HepG2 (cell line): ENCODE data around the gene NFATC3. TPM values are rescaled to one million over a fixed set of nuclear protein-coding genes. Genes with fewer than 3 reads are reported as not detected.

Experiments
- JARID2 ChIP-seq: sonication (generic); formaldehyde crosslinking; IDR thresholded peaks from 2 replicates; pipeline ENCODE4 v1.8.1; 2023; ENCODE audit warnings: missing genetic modification reagents, inconsistent platforms; ENCODE audit not compliant: insufficient replicate concordance
- MAFF ChIP-seq: IDR thresholded peaks from 2 replicates; pipeline ENCODE4 v1.6.1; 2011; ENCODE audit warnings: low read depth, low read length, improper control_type of control experiment
- MAZ ChIP-seq, 2 experiments: sonication (generic) in 1 of 2; formaldehyde crosslinking in 1 of 2; IDR thresholded peaks; 2 replicates each; pipeline versions ENCODE4 v1.5.0 to v1.6.1; 2012 to 2020; ENCODE audit warnings: low read depth in 2 of 2, mild to moderate bottlenecking in 2 of 2, borderline replicate concordance in 1 of 2, improper control_type of control experiment in 1 of 2, low read length in 1 of 2, missing genetic modification reagents in 1 of 2, moderate library complexity in 1 of 2
- NFKBIZ ChIP-seq: IDR thresholded peaks from 2 replicates; pipeline ENCODE4 v1.6.1; 2018; ENCODE audit warnings: missing genetic modification reagents, missing compliant biosample characterization
- NONO ChIP-seq, 2 experiments: fragments of 450-650 bp in 1 of 2; sonication (generic) in 1 of 2; formaldehyde crosslinking in 1 of 2; IDR thresholded peaks in 1 of 2; conservative IDR thresholded peaks in 1 of 2; 2 replicates each; pipeline versions ENCODE4 v1.6.1 to v1.8.0; 2017 to 2022; ENCODE audit warnings: mild to moderate bottlenecking in 1 of 2, missing genetic modification reagents in 1 of 2, moderate library complexity in 1 of 2
- PHB2 ChIP-seq: fragments of 450-650 bp; IDR thresholded peaks from 2 replicates; pipeline ENCODE4 v1.6.1; 2018; ENCODE audit not compliant: partially characterized antibody
- PLRG1 ChIP-seq: fragments of 450-650 bp; conservative IDR thresholded peaks from 2 replicates; pipeline ENCODE4 v1.6.1; 2016
- PRDM4 ChIP-seq: sonication (generic); formaldehyde crosslinking; IDR thresholded peaks from 2 replicates; pipeline ENCODE4 v1.9.0; 2021; ENCODE audit warnings: missing genetic modification reagents, borderline replicate concordance
- RBM39 ChIP-seq: fragments of 200-400 bp; formaldehyde crosslinking; IDR thresholded peaks from one replicate; pipeline ENCODE4 v1.6.1; 2018; ENCODE audit warnings: antibody characterized with exemption, mild to moderate bottlenecking, low read depth, low read length; ENCODE audit not compliant: poor library complexity, severe bottlenecking
- RFX3 ChIP-seq: IDR thresholded peaks from 2 replicates; pipeline ENCODE4 v1.6.1; 2016; ENCODE audit warnings: missing biosample characterization, missing genetic modification reagents
- TGIF2 ChIP-seq: IDR thresholded peaks from 2 replicates; pipeline ENCODE4 v1.6.1; 2016; ENCODE audit warnings: control low read depth, missing compliant biosample characterization
- THAP8 ChIP-seq: sonication (generic); formaldehyde crosslinking; IDR thresholded peaks from 2 replicates; pipeline ENCODE4 v1.5.1; 2020; ENCODE audit warnings: missing genetic modification reagents, mild to moderate bottlenecking, borderline replicate concordance
- YEATS2 ChIP-seq: sonication (generic); formaldehyde crosslinking; IDR thresholded peaks from 2 replicates; pipeline ENCODE4 v1.4.0; 2020; ENCODE audit warnings: missing genetic modification reagents, borderline replicate concordance
- ZNF605 ChIP-seq: sonication (generic); formaldehyde crosslinking; IDR thresholded peaks from 2 replicates; pipeline ENCODE4 v1.8.0; 2022; ENCODE audit warnings: mild to moderate bottlenecking, missing genetic modification reagents
- ZSCAN20 ChIP-seq: sonication (generic); formaldehyde crosslinking; IDR thresholded peaks from 2 replicates; pipeline ENCODE4 v1.4.0; 2020; ENCODE audit warnings: missing genetic modification reagents, mild to moderate bottlenecking, borderline replicate concordance
- polyA plus RNA-seq, 8 experiments: library from polyadenylated mRNA; depleted of rRNA in 3 of 8; stranded (reverse) in 7 of 8; unstranded in 1 of 8; fragments of >200 nt; fragmentation: Illumina TruSeq in 4 of 8; extraction: Trizol in 4 of 8; gene quantifications; 2 replicates each; pipeline versions ENCODE4 v1.2.1 to v1.2.3, GENCODE V29; 2011 to 2016; ENCODE audit warnings: low read depth in 4 of 8, missing spikeins in 1 of 8, mixed read lengths in 1 of 8; ENCODE audit not compliant: insufficient read depth in 1 of 8
- total RNA-seq, 5 experiments: library from RNA; depleted of rRNA; stranded (reverse); fragments of >200 nt; fragmentation: Illumina TruSeq; extraction: Trizol; gene quantifications; 2 replicates each; pipeline ENCODE4 v1.2.3, GENCODE V29; 2016; ENCODE audit warnings: low read depth in 1 of 5
- TF ChIP-seq, protein P1 (sequence below): sonication (generic); formaldehyde crosslinking; IDR thresholded peaks from 2 replicates; pipeline ENCODE4 v1.9.0; 2021; ENCODE audit warnings: mild to moderate bottlenecking, missing genetic modification reagents
- TF ChIP-seq, protein P2 (sequence below): sonication (generic); formaldehyde crosslinking; IDR thresholded peaks from 2 replicates; pipeline ENCODE4 v1.4.0; 2020; ENCODE audit warnings: missing genetic modification reagents

NFATC3 gene
- total and polyA plus RNA-seq, 2 of the 13 experiments (the other 11 are each of a cell fraction or from before 2014, with no cell fraction given) = 52.6 to 62.7 TPM

DNA sequence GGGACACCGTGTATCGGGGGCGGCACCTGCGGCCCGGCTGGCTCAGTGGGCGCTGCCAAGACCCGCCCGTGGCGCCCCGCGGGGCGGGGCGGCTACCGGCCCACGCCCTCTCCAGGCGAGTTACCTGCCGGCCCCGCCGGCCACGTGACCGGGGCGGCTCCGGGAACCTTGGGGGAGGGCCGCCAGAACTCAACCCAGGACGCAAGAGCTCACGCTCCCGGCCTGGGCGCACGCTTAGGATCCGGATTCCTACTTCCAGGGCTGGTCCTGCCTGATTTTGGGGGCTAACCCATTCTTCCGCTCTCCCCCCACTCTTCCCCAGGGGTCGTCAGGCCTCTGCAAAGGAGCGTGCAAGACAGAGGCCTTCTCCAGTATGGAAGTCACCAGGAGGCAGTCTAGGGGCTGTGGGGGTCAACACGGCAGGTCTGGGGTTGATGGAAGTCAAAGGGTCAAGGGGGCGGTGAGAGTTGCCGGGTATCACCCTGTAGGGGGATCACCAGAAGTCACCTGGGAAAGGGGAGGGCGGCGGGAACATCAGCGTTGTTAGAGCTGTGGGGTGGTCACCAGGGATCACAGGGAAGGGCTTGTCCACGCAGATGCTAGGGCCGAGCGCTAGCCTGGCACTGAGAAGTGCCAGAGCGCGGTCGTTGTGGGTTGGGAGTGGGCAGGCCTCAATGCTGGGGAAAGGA lies 151.1 kb downstream of the NFATC3 start (continued):
- TF ChIP-seq PLRG1 = no peak
- no peak for TF ChIP-seq NONO (IDR thresholded peaks at IDR 0.05)
- peak; percentile 73 for TF ChIP-seq NONO (CRISPR knock-in tag; conservative IDR thresholded peaks at IDR 0.05)
- TF ChIP-seq, protein P1, sequence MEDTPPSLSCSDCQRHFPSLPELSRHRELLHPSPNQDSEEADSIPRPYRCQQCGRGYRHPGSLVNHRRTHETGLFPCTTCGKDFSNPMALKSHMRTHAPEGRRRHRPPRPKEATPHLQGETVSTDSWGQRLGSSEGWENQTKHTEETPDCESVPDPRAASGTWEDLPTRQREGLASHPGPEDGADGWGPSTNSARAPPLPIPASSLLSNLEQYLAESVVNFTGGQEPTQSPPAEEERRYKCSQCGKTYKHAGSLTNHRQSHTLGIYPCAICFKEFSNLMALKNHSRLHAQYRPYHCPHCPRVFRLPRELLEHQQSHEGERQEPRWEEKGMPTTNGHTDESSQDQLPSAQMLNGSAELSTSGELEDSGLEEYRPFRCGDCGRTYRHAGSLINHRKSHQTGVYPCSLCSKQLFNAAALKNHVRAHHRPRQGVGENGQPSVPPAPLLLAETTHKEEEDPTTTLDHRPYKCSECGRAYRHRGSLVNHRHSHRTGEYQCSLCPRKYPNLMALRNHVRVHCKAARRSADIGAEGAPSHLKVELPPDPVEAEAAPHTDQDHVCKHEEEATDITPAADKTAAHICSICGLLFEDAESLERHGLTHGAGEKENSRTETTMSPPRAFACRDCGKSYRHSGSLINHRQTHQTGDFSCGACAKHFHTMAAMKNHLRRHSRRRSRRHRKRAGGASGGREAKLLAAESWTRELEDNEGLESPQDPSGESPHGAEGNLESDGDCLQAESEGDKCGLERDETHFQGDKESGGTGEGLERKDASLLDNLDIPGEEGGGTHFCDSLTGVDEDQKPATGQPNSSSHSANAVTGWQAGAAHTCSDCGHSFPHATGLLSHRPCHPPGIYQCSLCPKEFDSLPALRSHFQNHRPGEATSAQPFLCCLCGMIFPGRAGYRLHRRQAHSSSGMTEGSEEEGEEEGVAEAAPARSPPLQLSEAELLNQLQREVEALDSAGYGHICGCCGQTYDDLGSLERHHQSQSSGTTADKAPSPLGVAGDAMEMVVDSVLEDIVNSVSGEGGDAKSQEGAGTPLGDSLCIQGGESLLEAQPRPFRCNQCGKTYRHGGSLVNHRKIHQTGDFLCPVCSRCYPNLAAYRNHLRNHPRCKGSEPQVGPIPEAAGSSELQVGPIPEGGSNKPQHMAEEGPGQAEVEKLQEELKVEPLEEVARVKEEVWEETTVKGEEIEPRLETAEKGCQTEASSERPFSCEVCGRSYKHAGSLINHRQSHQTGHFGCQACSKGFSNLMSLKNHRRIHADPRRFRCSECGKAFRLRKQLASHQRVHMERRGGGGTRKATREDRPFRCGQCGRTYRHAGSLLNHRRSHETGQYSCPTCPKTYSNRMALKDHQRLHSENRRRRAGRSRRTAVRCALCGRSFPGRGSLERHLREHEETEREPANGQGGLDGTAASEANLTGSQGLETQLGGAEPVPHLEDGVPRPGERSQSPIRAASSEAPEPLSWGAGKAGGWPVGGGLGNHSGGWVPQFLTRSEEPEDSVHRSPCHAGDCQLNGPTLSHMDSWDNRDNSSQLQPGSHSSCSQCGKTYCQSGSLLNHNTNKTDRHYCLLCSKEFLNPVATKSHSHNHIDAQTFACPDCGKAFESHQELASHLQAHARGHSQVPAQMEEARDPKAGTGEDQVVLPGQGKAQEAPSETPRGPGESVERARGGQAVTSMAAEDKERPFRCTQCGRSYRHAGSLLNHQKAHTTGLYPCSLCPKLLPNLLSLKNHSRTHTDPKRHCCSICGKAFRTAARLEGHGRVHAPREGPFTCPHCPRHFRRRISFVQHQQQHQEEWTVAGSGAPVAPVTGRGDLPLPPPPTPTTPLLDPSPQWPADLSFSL (CRISPR knock-in tag) = no peak
- no peak for TF ChIP-seq YEATS2
- no peak for TF ChIP-seq RFX3 (CRISPR knock-in tag)
- TF ChIP-seq PRDM4 = no peak
- no peak for TF ChIP-seq PHB2
- peak; percentile 56; the same call in 1 of the 2 replicates for TF ChIP-seq MAZ (IDR thresholded peaks at IDR 0.05; ENCODE audit: borderline replicate concordance, low read depth, low read length)
- TF ChIP-seq MAZ (CRISPR knock-in tag; IDR thresholded peaks at IDR 0.05; ENCODE audit: low read depth) = no peak; the same call in 1 of the 2 replicates
- TF ChIP-seq, protein P2, sequence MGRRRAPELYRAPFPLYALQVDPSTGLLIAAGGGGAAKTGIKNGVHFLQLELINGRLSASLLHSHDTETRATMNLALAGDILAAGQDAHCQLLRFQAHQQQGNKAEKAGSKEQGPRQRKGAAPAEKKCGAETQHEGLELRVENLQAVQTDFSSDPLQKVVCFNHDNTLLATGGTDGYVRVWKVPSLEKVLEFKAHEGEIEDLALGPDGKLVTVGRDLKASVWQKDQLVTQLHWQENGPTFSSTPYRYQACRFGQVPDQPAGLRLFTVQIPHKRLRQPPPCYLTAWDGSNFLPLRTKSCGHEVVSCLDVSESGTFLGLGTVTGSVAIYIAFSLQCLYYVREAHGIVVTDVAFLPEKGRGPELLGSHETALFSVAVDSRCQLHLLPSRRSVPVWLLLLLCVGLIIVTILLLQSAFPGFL (CRISPR knock-in tag) = no peak
- no peak for TF ChIP-seq NFKBIZ
- no peak for TF ChIP-seq MAFF
- TF ChIP-seq ZSCAN20 (CRISPR knock-in tag) = peak; percentile 46; the same call in 1 of the 2 replicates
- TF ChIP-seq RBM39 = peak; percentile 30
- peak; percentile 46; the same call in 1 of the 2 replicates for TF ChIP-seq TGIF2 (CRISPR knock-in tag)
- 0 out of 2 replicates have a peak, but pooled peaks have one; percentile 62 for TF ChIP-seq THAP8 (CRISPR knock-in tag)
- no peak for TF ChIP-seq ZNF605 (CRISPR knock-in tag)
- no peak for TF ChIP-seq JARID2 (CRISPR knock-in tag)
